Astrocyte of the cerebellum (primary cell): ENCODE results near the gene OMA1.
"Not testable (repeated sequence)": the region's sequence is repeated elsewhere in the genome, so short reads cannot be mapped to it uniquely, and the experiment has no call there.

Source experiments
- DNase-seq: peaks from one replicate; pipeline ENCODE4 v3.0.0-alpha.2; 2011; ENCODE audit warnings: low read depth
- H3K4me3 ChIP-seq: 2 replicates; pipeline ENCODE4 v1.5.1; 2011; ENCODE audit warnings: mild to moderate bottlenecking, low read depth, low read length, moderate library complexity
- CTCF ChIP-seq: IDR thresholded peaks from 2 replicates; pipeline ENCODE4 v1.5.1; 2012; ENCODE audit warnings: low read length, low read depth, moderate library complexity, mild to moderate bottlenecking; ENCODE audit errors: missing control alignments
- in situ Hi-C: cut with HindIII; loops from 2 replicates; pipeline ENCODE4 v1.10.0; 2017; ENCODE audit warnings: low sequenced_read_pairs

The OMA1 gene

GRCh38 chr1:58548371-58548770, 1.8 kb upstream of the OMA1 start:
- in situ Hi-C loops = no loop called here
- no peak for TF ChIP-seq CTCF
- no peak for DNase-seq

GRCh38 chr1:58545591-58546519, 671 bp downstream of the OMA1 start:
- H3K4me3 ChIP-seq = peak overlapping the region; percentile 60
- DNase-seq = peak; percentile 18
- no peak for TF ChIP-seq CTCF
- in situ Hi-C loops = no loop called here

More at GRCh38 chr1:58548371-58548770, 1.8 kb upstream of the OMA1 start:
- no peak overlapping the region for H3K4me3 ChIP-seq

- in situ Hi-C loops = no loop called here
- TF ChIP-seq CTCF = no peak
- DNase-seq = no peak
- H3K4me3 ChIP-seq = no peak overlapping the region
Observed at GRCh38 chr1:58543260-58543659, 3.3 kb downstream of the OMA1 start.

GRCh38 chr1:58539553-58539952, 7.0 kb downstream of the OMA1 start:
- in situ Hi-C loops = no loop called here
- H3K4me3 ChIP-seq = no peak overlapping the region
- DNase-seq = no peak
- TF ChIP-seq CTCF = no peak

GRCh38 chr1:58538821-58539220, 7.7 kb downstream of the OMA1 start:
- in situ Hi-C loops = no loop called here
- H3K4me3 ChIP-seq = no peak overlapping the region
- no peak for DNase-seq
- no peak for TF ChIP-seq CTCF

GRCh38 chr1:58531842-58532241, 14.7 kb downstream of the OMA1 start:
- DNase-seq, H3K4me3 ChIP-seq, in situ Hi-C loops: not testable (repeated sequence)

- in situ Hi-C loops = no loop called here
- no peak for DNase-seq
- H3K4me3 ChIP-seq = no peak overlapping the region
- no peak for TF ChIP-seq CTCF
Observed at GRCh38 chr1:58529284-58529683, 17.2 kb downstream of the OMA1 start.
